ENCODE data around the gene CYRIA. TPM values are rescaled to one million over a fixed set of nuclear protein-coding genes. Genes with fewer than 3 reads are reported as not detected.

Gene CYRIA
- total and polyA plus RNA-seq, 4 donors, result 1.3 to 4.3 (median 2.4) TPM

GRCh38 chr2:16642088-16642487 lies 23.5 kb downstream of the CYRIA start:
- Histone ChIP-seq H3K27ac (ENCODE audit: low read depth in 1 of 2, low read length in 2 of 2) (no peak overlapping the region), H3K4me1 (ENCODE audit: control insufficient read depth in 4 of 4, insufficient read depth in 4 of 4, low read length in 3 of 4) (peaks cover 0 to 8% (median 0%) of the 10 kb centered on the region in 4 donors), H3K9ac (ENCODE audit: low read depth in 1 of 2, low read length in 2 of 2) (no peak overlapping the region), H3K4me3 (ENCODE audit: low read depth in 1 of 3, low read length in 3 of 3) (no peak overlapping the region), H3K36me3 (ENCODE audit: control insufficient read depth in 4 of 4, insufficient read depth in 3 of 4, low read depth in 1 of 4, low read length in 3 of 4) (peaks cover 0 to 4% (median 0%) of the 10 kb centered on the region in 4 donors), H3K27me3 (ENCODE audit: control insufficient read depth in 4 of 4, insufficient read depth in 4 of 4, low read length in 3 of 4) (no peaks in the 10 kb centered on the region), H3K9me3 (ENCODE audit: control insufficient read depth in 4 of 4, low read length in 3 of 4) (no peaks in the 10 kb centered on the region)
- no peak for DNase-seq (ENCODE audit: low spot score)
- TF ChIP-seq, protein P1, sequence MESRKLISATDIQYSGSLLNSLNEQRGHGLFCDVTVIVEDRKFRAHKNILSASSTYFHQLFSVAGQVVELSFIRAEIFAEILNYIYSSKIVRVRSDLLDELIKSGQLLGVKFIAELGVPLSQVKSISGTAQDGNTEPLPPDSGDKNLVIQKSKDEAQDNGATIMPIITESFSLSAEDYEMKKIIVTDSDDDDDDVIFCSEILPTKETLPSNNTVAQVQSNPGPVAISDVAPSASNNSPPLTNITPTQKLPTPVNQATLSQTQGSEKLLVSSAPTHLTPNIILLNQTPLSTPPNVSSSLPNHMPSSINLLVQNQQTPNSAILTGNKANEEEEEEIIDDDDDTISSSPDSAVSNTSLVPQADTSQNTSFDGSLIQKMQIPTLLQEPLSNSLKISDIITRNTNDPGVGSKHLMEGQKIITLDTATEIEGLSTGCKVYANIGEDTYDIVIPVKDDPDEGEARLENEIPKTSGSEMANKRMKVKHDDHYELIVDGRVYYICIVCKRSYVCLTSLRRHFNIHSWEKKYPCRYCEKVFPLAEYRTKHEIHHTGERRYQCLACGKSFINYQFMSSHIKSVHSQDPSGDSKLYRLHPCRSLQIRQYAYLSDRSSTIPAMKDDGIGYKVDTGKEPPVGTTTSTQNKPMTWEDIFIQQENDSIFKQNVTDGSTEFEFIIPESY (IDR thresholded peaks at IDR 0.05), result no peak
- TF ChIP-seq YY1 (IDR thresholded peaks at IDR 0.05) (no peak), RXRA (IDR thresholded peaks at IDR 0.05) (no peak), FOXA1 (IDR thresholded peaks at IDR 0.05) (no peak), JUND (IDR thresholded peaks at IDR 0.05) (no peak), TAF1 (conservative IDR thresholded peaks at IDR 0.05) (no peak), SP1 (IDR thresholded peaks at IDR 0.05) (no peak), REST (IDR thresholded peaks at IDR 0.05) (no peak), FOXA2 (IDR thresholded peaks at IDR 0.05) (no peak), RAD21 (IDR thresholded peaks at IDR 0.05) (no peak), HNF4G (IDR thresholded peaks at IDR 0.05) (no peak), MAX (IDR thresholded peaks at IDR 0.05) (no peak), HNF4A (conservative IDR thresholded peaks at IDR 0.05) (no peak), EGR1 (IDR thresholded peaks at IDR 0.05; ENCODE audit: low read depth in 2 of 2) (no peak), NR2F2 (IDR thresholded peaks at IDR 0.05) (no peak)
- TF ChIP-seq, protein P2, sequence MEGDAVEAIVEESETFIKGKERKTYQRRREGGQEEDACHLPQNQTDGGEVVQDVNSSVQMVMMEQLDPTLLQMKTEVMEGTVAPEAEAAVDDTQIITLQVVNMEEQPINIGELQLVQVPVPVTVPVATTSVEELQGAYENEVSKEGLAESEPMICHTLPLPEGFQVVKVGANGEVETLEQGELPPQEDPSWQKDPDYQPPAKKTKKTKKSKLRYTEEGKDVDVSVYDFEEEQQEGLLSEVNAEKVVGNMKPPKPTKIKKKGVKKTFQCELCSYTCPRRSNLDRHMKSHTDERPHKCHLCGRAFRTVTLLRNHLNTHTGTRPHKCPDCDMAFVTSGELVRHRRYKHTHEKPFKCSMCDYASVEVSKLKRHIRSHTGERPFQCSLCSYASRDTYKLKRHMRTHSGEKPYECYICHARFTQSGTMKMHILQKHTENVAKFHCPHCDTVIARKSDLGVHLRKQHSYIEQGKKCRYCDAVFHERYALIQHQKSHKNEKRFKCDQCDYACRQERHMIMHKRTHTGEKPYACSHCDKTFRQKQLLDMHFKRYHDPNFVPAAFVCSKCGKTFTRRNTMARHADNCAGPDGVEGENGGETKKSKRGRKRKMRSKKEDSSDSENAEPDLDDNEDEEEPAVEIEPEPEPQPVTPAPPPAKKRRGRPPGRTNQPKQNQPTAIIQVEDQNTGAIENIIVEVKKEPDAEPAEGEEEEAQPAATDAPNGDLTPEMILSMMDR (IDR thresholded peaks at IDR 0.05; ENCODE audit: low read depth, low read length, missing input control), result no peak
- TF ChIP-seq, protein P3, sequence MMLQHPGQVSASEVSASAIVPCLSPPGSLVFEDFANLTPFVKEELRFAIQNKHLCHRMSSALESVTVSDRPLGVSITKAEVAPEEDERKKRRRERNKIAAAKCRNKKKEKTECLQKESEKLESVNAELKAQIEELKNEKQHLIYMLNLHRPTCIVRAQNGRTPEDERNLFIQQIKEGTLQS (IDR thresholded peaks at IDR 0.05), result no peak
- WGBS, result 92% methylated on average over 3 of the region's 3 CpGs

DNA sequence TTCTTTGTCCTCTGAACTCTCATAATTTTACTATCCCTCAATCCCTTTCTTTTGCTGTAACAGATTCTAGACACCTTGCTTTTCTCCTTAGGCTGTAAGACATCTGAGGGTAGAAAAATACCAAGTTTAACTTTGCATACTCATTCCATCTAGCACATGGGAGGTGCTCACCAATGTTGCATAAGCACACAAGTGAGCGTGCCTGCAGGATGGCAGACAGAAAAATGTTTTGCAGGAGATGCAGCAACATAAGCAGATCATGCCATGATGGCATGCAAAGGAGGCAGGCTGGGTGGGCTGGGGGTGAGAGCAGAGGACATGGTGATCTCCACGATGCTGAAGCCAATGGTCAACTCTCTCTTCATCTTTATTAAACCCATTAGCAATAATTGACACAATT lies 24.1 kb downstream of the CYRIA start:
- TF ChIP-seq FOXA2 (IDR thresholded peaks at IDR 0.05) (no peak), EGR1 (IDR thresholded peaks at IDR 0.05; ENCODE audit: low read depth in 2 of 2) (no peak), REST (IDR thresholded peaks at IDR 0.05) (no peak), GABPA (IDR thresholded peaks at IDR 0.05 in 1 of 2, conservative IDR thresholded peaks at IDR 0.05 in 1 of 2) (no peak), MAX (IDR thresholded peaks at IDR 0.05) (no peak), FOXA1 (IDR thresholded peaks at IDR 0.05) (no peak)
- WGBS, result 89% methylated on average over 2 of the region's 2 CpGs
- no peak for DNase-seq (ENCODE audit: low spot score)
- Histone ChIP-seq H3K4me3 (ENCODE audit: low read depth in 1 of 3, low read length in 3 of 3) (no peak overlapping the region), H3K27ac (ENCODE audit: low read depth in 1 of 2, low read length in 2 of 2) (no peak overlapping the region), H3K4me1 (ENCODE audit: control insufficient read depth in 4 of 4, insufficient read depth in 4 of 4, low read length in 3 of 4) (peaks cover 0 to 8% (median 0%) of the 10 kb centered on the region in 4 donors), H3K27me3 (ENCODE audit: control insufficient read depth in 4 of 4, insufficient read depth in 4 of 4, low read length in 3 of 4) (no peaks in the 10 kb centered on the region), H3K9ac (ENCODE audit: low read depth in 1 of 2, low read length in 2 of 2) (no peak overlapping the region), H3K9me3 (ENCODE audit: control insufficient read depth in 4 of 4, low read length in 3 of 4) (no peaks in the 10 kb centered on the region), H3K36me3 (ENCODE audit: control insufficient read depth in 4 of 4, insufficient read depth in 3 of 4, low read depth in 1 of 4, low read length in 3 of 4) (peaks cover 0 to 4% (median 0%) of the 10 kb centered on the region in 4 donors)

Measured in liver (tissue), 9 donors.